Vagina (tissue), 2 donors: ENCODE measurements around the gene MACF1.

Source experiments
- CTCF ChIP-seq, 3 experiments: fragments of 450-650 bp in 2 of 3; fragments of 200-600 bp in 1 of 3; sonication (generic) in 1 of 3; IDR thresholded peaks; one replicate each; pipeline ENCODE4 v1.5.1; 2017 to 2019; ENCODE audit warnings: antibody characterized with exemption in 3 of 3, mild to moderate bottlenecking in 2 of 3, moderate library complexity in 2 of 3
- POLR2A ChIP-seq, 2 donors: fragments of 450-650 bp; IDR thresholded peaks; one replicate each; pipeline ENCODE4 v1.6.1; 2017; ENCODE audit warnings: antibody characterized with exemption in 2 of 2, mild to moderate bottlenecking in 2 of 2, moderate library complexity in 2 of 2

DNA sequence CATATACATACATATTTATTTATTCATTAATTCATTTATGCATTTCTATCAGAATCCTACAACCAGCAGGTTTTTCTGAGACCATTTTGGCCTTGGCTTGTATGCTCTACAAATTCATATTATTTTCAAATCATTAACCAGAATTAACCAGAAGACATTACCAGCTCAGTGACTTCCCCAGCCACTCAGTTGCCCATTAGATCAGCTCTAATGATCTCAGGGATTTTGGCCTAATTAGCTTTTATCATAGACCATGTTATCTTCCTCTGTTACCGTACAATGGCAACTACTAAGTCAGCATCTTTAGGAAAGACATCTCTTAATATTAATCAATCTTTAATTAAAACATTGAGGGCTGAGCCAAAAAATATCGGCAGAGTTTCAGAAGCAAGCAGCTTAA lies 196.6 kb downstream of the MACF1 start:
- no peak for TF ChIP-seq POLR2A (IDR thresholded peaks at IDR 0.05)
- no peak for TF ChIP-seq CTCF (IDR thresholded peaks at IDR 0.05)
